ENCODE measurements around the gene VTI1A. TPM values are rescaled to one million over a fixed set of nuclear protein-coding genes. Genes with fewer than 3 reads are reported as not detected.

VTI1A gene
- total and polyA plus RNA-seq, 2 of the 8 experiments (the other 6 are each of a cell fraction or from before 2014, with no cell fraction given) = 6.0 to 20.0 TPM

GRCh38 chr10:112565434-112566053, 118.5 kb downstream of the VTI1A start:
- no peak overlapping the region for H4K5ac ChIP-seq (ENCODE audit: insufficient read length, low read depth, low read length)
- DNase-seq (ENCODE audit: low read depth in 1 of 2, low spot score in 2 of 2) = peak in 1 of 2 experiments; percentile 62
- H3K4me3 ChIP-seq (ENCODE audit: extremely low read depth in 1 of 4, insufficient read depth in 2 of 4, low read depth in 3 of 4, low read length in 4 of 4) = no peak overlapping the region
- no peaks in the 10 kb centered on the region for H3K79me1 ChIP-seq (ENCODE audit: low read depth, low read length)
- no peak overlapping the region for H2BK15ac ChIP-seq (ENCODE audit: low read length)
- no peak overlapping the region for H3K9ac ChIP-seq (replicated peaks in 1 of 4; ENCODE audit: extremely low read depth in 1 of 4, low read depth in 3 of 4, low read length in 3 of 4)
- H2BK12ac ChIP-seq (ENCODE audit: low read depth, low read length) = no peak overlapping the region
- 16% methylated on average over 4 of the region's 4 CpGs; no CpG with 5 or more reads in 1 of the 2 experiments for WGBS, 2 experiments (ENCODE audit: extremely low coverage in 1 of 2, insufficient coverage in 1 of 2, insufficient read length in 1 of 2, insufficient replicate concordance in 2 of 2, low coverage in 1 of 2, low lambda C conversion rate in 2 of 2, missing lambda C conversion rate in 1 of 2)
- H4K8ac ChIP-seq (ENCODE audit: extremely low read depth, insufficient read depth, low read length) = no peak overlapping the region
- no peaks in the 10 kb centered on the region for H3K36me3 ChIP-seq (ENCODE audit: control insufficient read depth in 2 of 4, insufficient read depth in 4 of 4, low read length in 3 of 4)
- POLR2A ChIA-PET (ENCODE audit: partially characterized antibody) = no interaction called here
- H2BK20ac ChIP-seq (ENCODE audit: low read length) = no peak overlapping the region
- H4K20me1 ChIP-seq (replicated peaks in 1 of 2; ENCODE audit: control insufficient read depth in 1 of 2, insufficient read depth in 2 of 2, low read length in 2 of 2) = no peaks in the 10 kb centered on the region
- H2BK5ac ChIP-seq (ENCODE audit: low read depth, low read length) = no peak overlapping the region
- no peak overlapping the region for H2AFZ ChIP-seq (ENCODE audit: low read length)
- H3K4ac ChIP-seq (replicated peaks; ENCODE audit: insufficient read length, low read depth, low read length) = no peak overlapping the region
- no peak overlapping the region for H2AK5ac ChIP-seq (ENCODE audit: low read depth, low read length)
- peaks cover 0 to 9% (median under 1%) of the 10 kb centered on the region in 4 experiments; a peak in 2 of 7 replicates for H3K4me1 ChIP-seq (replicated peaks in 1 of 4; ENCODE audit: control insufficient read depth in 3 of 4, insufficient read depth in 4 of 4, low read length in 3 of 4)
- no peaks in the 10 kb centered on the region for H3K27me3 ChIP-seq (replicated peaks in 1 of 4; ENCODE audit: control insufficient read depth in 3 of 4, extremely low read depth in 1 of 4, insufficient read depth in 3 of 4, low read length in 3 of 4)
- H4K91ac ChIP-seq (replicated peaks; ENCODE audit: insufficient read length, low read length) = no peak overlapping the region
- H3K23ac ChIP-seq (ENCODE audit: insufficient read length) = no peak overlapping the region
- H3K9me3 ChIP-seq (ENCODE audit: insufficient read depth in 2 of 2, low read depth in 1 of 2, low read length in 1 of 2) = no peaks in the 10 kb centered on the region
- no peaks in the 10 kb centered on the region for H3K79me2 ChIP-seq (ENCODE audit: control insufficient read depth in 1 of 2, insufficient read depth in 2 of 2, low read length in 2 of 2)
- no peak overlapping the region for H2BK120ac ChIP-seq (replicated peaks; ENCODE audit: low read depth, low read length)
- H3K18ac ChIP-seq (ENCODE audit: extremely low read depth, low read length) = no peak overlapping the region
- CTCF ChIA-PET (ENCODE audit: partially characterized antibody) = interaction anchor here (0.7 to 1.8 kb wide), 9 partner anchors 30 to 560 kb away, joined by 3 to 4 read pairs (median 3); no protein-coding TSS in a partner anchor
- no peak overlapping the region for H3K14ac ChIP-seq (ENCODE audit: insufficient read length)
- H3K4me2 ChIP-seq (ENCODE audit: insufficient read depth in 1 of 2, low read depth in 2 of 2, low read length in 2 of 2) = no peak overlapping the region
- no peak overlapping the region for H3K56ac ChIP-seq (replicated peaks; ENCODE audit: insufficient read length, low read depth, low read length)
- no peaks in the 10 kb centered on the region for H3K23me2 ChIP-seq (ENCODE audit: low read depth, low read length)
- H3K27ac ChIP-seq (ENCODE audit: low read depth, low read length) = no peak overlapping the region
- peak; percentile 28 for FAIRE-seq
- TF ChIP-seq SRF (IDR thresholded peaks at IDR 0.05; ENCODE audit: low read depth, low read length) (no peak), ASH2L (IDR thresholded peaks at IDR 0.05; ENCODE audit: low read length) (no peak), RBBP5 (IDR thresholded peaks at IDR 0.05; ENCODE audit: borderline replicate concordance, low read depth, low read length) (no peak), SP2 (IDR thresholded peaks at IDR 0.05; ENCODE audit: low read length) (no peak), SIRT6 (IDR thresholded peaks at IDR 0.05; ENCODE audit: low read length) (no peak), ATF3 (IDR thresholded peaks at IDR 0.05; ENCODE audit: insufficient read depth, low read depth, low read length) (no peak), USF2 (IDR thresholded peaks at IDR 0.05; ENCODE audit: low read length) (no peak), CTBP2 (IDR thresholded peaks at IDR 0.05; ENCODE audit: borderline replicate concordance, insufficient read depth, insufficient read length, low read length) (no peak), SIX5 (IDR thresholded peaks at IDR 0.05; ENCODE audit: low read depth, low read length) (no peak), MAX (IDR thresholded peaks at IDR 0.05) (no peak), BCL11A (IDR thresholded peaks at IDR 0.05; ENCODE audit: low read depth in 2 of 2, low read length in 2 of 2) (no peak), HDAC6 (IDR thresholded peaks at IDR 0.05; ENCODE audit: low read depth, low read length) (no peak)
